NCI-H446 treated with DMSO at 0.1 percent for 48 hours (cell line): ENCODE data around the gene SYNE1.

Experiments used
- DNase-seq: peaks from one replicate; lab custom pipeline; 2025; lab: John Stamatoyannopoulos, UW

SYNE1 gene

DNA sequence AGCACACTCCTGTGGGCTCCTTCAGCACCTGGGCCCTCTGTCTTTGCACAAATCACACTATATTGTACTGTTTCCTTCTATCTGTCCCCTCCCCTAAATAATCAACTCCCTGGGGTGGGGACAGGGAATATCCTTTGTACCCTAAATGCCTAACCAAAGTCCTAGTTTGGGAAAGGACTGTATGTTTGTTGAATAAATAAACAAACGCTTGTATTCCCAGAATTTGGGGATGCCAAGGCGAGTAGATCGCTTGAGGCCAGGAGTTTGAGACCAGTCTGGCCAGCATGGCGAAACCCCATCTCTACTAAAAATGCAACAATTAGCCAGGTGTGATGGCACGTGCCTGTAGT is 322.7 kb downstream of the SYNE1 start:
- DNase-seq = no peak

DNA sequence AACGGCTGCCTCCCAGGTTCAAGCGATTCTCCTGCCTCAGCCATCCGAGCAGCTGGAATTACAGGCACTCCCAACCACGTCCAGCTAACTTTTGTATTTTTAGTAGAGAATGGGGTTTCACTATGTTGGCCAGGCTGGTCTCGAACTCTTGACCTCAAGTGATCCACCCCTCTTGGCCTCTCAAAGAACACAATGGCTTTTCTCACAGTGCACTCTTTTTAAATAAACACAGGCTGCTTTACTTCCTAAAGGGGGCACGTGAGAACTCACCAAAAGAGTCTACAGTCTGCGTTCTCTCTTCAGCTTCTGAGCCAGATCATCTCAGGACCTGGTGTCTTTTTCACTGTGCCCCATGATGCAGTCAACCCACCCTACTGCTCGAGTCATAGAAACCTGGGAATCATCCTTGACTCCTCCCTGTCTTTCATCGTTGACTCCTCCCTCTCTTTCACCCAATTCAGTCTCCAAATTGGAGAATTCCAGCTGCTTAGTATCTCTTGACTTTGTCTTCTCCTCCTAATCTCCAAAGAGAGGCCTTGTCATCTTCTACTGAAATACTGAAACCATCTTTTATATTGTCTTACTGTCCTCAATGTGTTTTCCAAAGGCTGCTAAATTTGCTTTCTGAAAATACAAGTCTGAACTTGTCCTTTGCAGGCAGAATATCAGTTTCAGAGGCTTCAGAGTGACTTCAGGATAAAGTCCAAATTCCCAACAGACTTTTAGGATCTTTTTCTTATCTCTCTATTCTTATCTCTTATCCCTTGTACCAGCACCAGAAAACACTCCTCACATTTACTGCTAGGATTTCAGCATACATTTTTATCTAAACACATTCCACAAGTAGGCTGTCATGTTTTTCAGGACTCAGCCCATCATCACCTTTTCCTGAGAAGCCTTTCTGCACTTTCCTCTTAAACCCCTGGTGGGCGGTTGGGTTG is 323.4 kb downstream of the SYNE1 start:
- no peak for DNase-seq

DNA sequence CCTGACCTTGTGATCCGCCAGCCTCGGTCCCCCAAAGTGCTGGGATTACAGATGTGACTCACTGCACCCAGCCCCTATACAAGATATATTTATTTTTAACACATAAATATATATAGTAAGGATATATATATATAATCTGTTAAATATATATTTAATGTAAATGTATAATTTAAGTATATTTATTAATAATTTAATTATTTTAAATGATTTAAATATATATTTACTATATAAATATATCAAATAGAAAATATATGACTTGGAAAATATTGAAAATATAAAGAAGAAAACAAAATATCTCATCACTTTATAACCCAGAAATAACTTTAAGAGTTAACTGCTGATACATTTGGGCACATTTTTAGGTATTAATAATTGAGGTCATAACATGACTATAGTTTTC is 324.7 kb downstream of the SYNE1 start:
- DNase-seq = no peak

DNA sequence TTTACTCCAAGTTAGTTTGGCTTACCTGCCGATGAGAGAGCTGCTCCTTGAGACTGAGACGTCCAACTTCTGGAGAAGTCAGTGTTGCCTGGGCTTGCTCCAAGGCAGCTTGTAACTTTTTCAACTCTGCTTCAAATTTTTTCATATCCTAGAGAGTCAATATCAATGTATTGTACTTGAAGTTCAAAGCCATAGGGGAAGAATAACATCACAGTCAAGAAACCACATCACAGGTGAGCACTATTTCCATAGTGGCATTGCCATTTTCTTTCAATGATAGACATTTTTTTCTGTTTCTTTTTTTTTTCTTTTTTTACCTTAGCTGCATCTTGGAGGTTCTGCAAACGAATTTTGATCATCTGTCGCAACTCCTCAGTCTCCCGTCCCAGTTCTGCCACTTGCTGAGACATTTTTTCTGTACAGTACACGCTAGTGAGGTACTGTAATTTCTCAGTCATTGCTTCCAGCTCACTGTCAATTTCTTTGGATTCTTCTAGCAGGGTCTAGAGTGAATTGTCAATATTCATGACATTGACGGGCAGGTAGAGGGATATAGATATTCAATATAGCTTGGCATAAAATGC is 326.7 kb downstream of the SYNE1 start:
- DNase-seq = no peak

DNA sequence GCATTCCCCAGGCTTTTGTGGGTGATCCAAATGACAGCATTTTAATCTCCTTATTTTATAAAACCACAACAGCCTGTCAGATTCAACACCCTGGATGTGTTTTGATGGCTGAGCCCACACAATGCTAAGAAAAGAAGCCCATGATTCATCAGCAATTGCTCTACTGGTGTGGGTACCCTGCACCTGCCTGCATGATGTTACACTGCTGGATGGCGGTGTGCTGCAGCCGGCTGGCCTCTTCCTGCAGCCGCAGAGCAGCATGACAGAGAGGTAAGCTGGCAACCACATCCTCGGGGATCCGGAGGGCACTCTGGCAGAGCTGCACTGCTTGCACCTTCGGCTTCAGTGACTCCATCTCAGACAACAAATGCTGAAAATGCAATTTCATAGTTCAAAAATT is 327.5 kb downstream of the SYNE1 start:
- DNase-seq = no peak

DNA sequence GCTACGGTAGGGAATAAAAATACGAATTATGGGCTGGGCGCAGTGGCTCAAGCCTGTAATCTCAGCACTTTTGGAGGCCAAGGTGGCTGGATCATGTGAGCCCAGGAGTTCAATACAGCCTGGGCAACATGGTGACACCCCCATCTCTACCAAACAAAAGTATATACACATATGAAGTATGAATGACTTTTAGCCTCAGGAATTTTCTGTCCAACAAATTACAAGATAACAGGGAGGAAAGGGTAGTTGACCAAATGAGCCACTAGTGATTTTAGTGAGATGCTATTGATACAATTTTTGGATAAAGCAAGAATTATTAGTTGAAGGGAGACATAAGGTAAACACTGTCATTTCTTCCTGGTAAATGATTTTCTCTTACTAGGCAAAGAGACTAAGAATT is 328.2 kb downstream of the SYNE1 start:
- no peak for DNase-seq

DNA sequence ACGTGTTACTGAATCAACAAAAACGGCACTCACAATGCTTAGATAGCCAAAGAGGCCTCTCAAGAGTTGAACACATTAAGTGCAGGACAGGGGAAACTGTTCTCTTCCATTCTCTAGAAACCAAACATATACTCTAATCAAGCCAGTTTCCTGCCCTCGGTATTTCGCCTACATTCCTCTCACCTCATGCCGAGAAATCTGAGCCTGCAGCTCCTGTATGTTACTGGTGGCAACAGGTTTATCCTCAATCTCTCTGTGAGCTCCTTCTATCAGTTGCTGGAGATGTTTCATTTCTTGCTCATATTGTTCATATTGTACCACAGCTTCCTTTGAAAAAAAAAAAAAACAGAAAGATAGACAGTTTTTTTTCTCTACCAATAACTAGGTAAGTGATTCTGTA is 328.9 kb downstream of the SYNE1 start:
- no peak for DNase-seq

DNA sequence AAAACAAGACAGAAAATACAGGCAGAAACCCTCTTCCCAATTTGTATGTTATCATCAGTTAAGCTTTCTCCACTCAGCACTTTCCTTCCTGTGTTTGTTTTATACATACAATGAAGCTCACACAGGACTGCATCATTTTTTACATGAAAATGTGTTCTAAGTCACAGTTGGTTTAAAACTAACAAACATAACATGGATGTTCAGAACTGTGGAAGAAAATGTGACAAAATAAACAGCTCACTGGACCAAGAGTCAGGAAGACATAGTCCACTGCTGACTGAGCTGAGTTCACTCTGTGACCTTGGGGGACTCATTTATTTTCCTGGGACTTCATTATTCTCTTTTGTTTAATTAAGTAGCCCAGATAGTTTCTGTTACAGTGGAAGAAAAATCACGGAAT is 331.5 kb downstream of the SYNE1 start:
- no peak for DNase-seq

DNA sequence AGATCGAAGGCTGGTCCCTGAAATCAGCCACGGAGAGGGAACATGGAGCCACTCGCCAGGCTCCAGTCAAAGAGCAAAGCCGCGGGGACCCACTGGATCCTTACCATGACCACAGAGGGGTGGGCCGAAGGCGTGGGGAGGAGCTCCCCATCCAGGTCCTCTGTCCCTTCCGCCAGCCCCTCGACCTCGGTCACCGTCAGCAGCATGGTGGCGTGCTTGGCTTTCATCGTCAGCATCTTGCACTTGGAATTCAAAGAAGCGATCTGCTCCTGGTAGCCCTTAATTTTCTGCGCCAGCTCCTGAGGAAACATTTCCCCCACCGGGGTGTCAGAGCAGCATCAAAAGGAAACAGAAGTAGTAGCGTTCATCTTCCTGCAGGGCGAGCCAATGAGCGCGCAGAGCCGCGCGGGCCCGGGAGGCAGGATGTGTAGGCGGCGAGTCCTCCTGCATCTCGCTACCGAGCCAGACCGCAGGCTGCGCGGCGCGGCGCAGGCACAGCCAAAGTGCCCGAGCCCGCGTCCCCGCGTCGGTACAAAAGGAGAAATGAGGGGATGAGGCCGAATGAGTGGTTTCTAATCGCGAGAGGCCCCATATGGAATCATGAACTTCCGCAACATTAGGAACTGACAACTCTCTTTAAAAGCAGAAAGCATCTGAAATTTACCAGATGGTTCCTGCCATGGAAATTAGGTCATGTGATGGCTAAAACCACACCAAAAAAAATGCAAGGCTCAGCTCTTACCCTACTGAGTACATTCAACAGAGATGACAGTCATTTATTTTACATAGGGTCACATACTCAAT is 335.2 kb downstream of the SYNE1 start:
- DNase-seq = peak; percentile 51

DNA sequence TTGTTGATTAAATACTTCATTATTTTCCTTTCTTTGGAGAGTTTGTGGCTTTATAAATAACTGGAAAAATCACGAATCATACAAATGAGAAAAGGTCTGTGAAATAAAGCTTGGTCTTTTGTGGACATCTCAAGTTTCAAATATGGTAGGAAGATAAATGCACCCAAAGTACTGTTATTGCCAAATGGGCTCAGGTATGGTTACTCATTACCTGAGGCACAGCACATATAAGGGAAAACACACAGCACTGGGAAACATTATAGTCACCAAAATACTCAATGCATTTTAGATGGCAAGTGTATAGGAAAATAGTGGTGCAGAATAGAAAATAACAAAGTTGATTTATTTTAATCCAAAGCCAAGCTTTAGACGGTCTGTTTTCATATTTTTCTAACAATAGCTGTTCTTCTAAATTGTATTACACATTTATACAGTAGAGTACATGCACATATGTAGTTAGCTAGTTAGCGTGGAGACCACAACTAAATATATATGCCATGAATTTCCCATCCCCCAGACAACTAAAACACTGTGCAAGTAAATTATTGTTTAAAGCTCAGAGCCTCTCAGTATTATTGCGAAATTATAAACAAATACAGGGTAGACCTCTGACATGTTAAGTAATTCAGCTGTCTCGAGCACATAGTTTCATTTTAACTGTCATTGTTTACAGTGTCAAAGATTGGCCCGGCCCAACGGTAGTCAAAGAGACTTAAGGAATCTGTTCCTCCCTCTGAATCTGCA is 336.0 kb downstream of the SYNE1 start:
- DNase-seq = no peak

DNA sequence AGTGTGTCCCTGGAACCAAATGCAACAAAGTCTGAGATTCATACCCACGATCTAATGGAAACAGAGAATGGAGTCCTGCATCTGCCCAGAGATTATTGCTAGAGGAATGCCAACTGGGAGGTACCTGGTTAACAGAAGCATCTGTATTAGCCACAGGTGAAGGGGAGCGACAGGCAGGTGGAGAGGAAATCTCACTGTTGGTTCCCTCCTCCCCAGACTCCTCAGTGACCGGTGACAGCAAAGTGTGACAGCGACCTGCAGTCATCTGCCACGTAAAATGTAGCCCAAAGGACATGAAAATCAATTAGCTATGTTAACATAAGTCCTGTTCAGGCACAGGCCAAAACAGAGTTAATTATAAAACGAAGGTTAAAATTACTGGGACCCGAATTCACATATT is 336.6 kb downstream of the SYNE1 start:
- no peak for DNase-seq

DNA sequence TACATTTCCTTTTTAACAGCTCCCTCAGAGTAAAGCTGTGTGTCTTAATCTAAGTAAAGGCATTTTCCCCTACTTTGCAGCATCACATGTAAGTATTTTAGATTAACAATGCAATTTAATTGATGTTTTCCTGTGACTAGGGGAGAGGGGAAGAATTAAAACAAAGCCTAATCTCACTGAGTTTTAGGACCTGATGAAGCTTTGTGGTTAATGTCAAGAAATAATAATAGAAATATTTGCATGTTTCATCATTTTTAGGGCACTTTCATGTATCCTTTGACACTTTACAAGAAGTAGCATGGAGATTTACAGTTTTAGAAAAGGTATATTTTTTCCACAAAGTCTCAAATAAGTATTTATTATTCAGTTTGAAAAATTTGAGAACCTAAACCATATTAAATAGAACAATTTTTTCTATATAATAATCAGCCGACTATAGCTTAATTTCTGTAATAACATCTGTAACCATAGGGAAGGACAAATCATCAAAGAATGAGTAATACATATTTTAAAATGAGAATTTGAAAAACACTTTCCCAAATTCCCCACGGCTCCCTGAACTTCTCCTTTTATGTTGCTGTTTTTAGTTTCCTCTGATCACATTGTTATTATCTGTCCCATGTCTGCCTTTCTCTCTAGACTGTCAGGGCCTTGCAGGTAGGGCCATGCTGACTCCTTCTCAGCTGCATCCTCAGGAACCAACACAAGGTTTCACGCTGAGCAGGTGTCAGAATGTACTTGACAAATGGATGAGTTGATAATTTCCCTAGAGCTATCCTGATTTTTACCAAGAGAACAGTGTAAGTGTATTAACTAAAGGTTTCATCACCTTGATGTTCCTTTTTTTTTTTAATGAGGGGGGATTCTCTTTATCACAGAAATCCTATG is 338.1 kb downstream of the SYNE1 start:
- no peak for DNase-seq

DNA sequence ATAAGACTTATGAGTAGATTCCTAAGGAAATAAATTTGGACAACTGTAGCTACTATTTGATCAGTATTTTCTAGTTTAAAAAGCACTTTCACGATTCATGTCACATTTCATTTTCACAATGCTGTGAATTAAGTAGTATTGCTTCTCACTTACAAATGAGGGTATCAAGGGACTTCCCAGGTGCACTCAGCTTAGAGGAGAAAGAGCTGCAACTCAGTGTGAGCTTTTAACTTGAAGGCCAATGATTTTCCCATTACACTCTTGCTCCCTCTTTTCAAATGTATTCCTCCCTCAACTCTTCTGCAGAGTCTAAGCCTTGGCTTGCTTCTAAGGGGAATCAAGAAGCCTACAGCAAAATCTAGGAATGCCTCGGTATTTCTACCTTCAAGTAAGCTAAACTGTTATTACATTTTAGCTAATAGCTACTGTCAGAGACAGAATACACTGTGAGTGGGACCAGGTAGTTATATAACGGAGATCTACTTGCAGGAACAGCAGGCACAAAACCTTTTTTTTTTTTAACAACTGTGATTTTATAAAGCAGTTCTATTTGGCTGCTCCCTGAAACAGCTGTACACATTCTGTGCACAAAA is 339.0 kb downstream of the SYNE1 start:
- no peak for DNase-seq

DNA sequence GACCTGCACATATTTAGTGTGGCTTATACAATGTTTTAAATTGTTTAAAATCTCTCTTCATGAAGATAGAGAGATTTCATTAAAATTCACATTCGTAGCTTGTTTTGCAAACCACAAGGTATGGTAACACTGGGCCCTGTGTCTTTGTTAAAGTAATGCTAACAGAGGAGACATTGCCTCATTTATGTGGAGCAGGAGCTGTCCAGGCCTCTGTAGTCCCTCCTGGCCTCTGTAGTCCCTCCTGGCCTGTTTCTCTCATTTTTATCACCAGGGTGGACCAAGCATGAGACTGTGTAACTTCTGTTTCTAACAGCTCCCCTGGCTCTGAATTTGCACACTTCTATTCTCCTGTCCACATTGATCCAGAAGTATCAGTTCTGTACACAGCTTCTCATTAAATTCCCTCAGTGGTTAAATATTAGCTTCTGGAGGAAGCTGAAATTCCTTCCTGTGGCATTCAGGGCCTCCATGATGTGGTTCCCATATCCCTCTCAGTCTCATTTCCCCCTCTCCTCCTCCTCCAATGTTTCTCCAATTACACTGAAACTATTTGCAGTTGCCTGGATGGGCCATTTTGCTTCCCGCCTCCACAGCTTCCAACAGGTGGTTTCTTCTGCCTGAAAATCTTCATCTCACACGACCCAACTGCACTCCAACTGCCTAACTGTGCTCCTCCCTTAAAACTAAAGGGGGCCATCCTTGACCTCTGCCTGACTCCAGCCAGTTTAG is 340.4 kb downstream of the SYNE1 start:
- DNase-seq = no peak

DNA sequence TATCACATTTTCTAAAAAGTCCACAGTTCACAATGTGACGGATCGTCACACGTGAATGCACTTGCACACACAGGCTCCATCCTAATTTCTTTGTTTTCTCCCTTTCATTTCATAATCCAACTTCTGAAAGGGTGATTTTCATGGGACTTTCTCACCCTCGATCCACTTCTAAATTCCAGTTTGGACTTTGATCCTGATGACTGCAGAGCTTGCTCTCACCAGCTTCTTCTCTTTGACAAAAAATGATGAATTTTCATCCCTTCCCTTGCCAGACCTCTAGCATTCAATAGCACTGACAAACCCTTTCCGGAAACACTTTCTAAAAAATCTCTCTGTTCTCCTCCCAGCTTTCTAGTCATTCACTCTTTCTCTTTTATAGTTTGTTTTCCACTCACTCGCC is 341.2 kb downstream of the SYNE1 start:
- DNase-seq = no peak

DNA sequence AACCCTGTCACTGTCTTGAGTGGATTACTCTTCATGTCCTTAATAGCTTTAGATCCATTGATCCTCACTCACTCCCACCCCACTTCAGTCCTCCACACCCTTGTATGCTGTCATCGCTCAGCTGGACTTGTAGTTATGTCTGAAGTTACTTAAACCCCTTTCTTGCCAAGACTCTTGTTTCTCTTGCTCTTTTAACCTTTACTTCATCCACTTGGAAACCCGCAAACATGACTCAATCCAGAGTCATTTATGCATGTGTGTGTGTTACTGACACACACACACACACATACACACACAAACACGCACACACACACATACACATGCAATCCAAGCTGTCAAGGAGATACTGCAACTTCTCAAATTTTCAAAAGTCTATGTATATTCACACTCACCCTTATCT is 341.8 kb downstream of the SYNE1 start:
- no peak for DNase-seq

DNA sequence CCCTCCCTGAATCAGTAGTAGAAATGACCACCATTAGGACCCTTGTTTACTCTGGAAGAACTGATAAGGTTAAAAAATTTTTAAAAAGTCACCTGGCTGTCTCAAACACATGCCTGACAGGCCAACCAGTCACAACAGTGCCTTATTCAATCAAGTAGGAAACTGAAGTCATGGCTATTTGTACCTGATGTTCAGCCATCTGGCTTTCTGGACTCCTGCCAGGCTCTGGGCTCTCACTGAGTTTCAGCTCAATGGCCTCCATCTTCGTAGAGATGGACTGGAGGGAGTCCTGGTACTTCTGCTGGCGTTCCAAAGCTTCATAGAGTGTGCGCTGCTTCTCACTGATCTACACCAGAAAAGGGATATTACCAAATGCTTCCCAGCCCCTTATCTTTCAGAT is 343.8 kb downstream of the SYNE1 start:
- peak; percentile 9 for DNase-seq

DNA sequence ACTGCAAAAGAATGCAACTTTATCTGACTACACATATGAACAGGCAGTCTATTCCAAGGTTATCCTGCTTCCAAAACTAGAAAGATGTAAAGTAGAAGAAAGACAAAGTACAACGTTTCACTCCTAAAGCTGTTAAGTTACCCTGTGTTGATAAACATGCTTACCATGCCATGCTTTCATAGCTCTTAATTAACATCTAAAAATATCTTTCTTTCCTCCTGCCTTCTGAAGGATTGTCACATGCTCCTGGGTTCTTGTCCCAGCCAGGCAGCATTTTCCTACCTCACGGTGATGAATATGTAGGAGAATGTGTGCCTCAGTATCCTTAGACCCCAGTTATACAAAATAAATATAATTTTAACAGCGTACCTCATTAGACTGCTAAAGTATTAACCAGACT is 344.6 kb downstream of the SYNE1 start:
- no peak for DNase-seq

DNA sequence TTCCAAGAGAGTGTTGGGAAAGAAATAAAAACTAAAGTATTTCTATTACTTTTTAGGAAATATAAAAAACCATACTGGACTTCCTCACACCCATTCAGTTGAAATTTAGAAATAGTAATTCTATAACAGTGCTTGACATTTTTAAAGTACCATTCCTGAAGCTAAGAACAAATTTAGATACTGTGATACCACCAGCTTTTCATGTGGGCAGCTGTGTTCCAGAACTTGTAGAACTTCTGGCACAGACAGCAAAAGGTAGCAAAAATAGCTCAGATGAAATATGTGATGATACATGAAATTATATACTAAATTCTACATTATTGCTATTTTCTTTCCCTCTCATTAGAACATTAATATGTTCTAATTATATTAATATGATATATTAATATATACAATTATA is 346.5 kb downstream of the SYNE1 start:
- no peak for DNase-seq

DNA sequence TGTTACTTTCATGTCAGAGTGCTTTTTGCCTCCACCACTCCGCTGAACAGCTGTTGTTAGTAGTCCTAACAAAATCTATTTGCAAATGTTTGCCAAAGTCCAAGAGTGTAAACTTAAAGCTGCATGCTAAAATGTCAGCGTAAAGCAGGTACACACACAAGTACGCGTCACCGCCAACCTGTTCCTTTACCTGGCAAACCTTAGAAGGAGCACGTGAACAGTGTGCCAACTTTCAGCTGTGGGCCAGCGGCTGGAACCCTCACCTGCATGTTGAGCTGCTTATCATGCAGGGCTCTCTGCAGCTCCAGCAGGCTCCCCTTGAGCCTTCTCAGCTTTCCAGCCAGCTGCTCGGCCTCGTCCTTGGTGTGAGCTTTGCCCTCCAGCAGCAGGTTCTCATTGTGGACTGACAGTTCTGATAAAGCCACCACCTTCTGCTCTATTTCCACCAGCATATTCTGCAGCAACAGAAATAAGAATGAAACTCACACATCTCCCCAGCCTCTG is 359.3 kb downstream of the SYNE1 start:
- no peak for DNase-seq
